Measurements from ENCODE around the gene TRMT10B.
"Not testable (repeated sequence)": the region's sequence is repeated elsewhere in the genome, so short reads cannot be mapped to it uniquely, and the experiment has no call there.

Gene TRMT10B

GRCh38 chr9:37751186-37751585 lies 2.4 kb upstream of the TRMT10B start:
- Histone ChIP-seq H3K4me1 (ENCODE audit: insufficient read depth, insufficient read length) (peaks cover 2% of the 10 kb centered on the region), H3K36me3 (ENCODE audit: insufficient read depth, insufficient read length, low read length) (no peaks in the 10 kb centered on the region), H3K27me3 (ENCODE audit: insufficient read depth, insufficient read length) (no peaks in the 10 kb centered on the region), H3K4me3 (ENCODE audit: insufficient read length, low read depth) (no peak overlapping the region), H3K9ac (ENCODE audit: insufficient read length, low read depth) (no peak overlapping the region), H3K9me3 (ENCODE audit: insufficient read depth, low read length) (peaks cover 5% of the 10 kb centered on the region; the same call in 1 of the 2 replicates)
- TF ChIP-seq YY1 (IDR thresholded peaks at IDR 0.05; ENCODE audit: insufficient read depth, insufficient read length): no peak
- no peak for DNase-seq (ENCODE audit: low read depth, low spot score)

GRCh38 chr9:37751704-37752103 lies 1.9 kb upstream of the TRMT10B start:
- not testable (repeated sequence) for H3K9me3 ChIP-seq (ENCODE audit: insufficient read depth, low read length); H3K4me3 ChIP-seq (ENCODE audit: insufficient read length, low read depth); DNase-seq (ENCODE audit: low read depth, low spot score); H3K36me3 ChIP-seq (ENCODE audit: insufficient read depth, insufficient read length, low read length); H3K4me1 ChIP-seq (ENCODE audit: insufficient read depth, insufficient read length); H3K27me3 ChIP-seq (ENCODE audit: insufficient read depth, insufficient read length); H3K9ac ChIP-seq (ENCODE audit: insufficient read length, low read depth)

- not testable (repeated sequence) for H3K4me1 ChIP-seq (ENCODE audit: insufficient read depth, insufficient read length); DNase-seq (ENCODE audit: low read depth, low spot score); H3K27me3 ChIP-seq (ENCODE audit: insufficient read depth, insufficient read length); H3K9me3 ChIP-seq (ENCODE audit: insufficient read depth, low read length); H3K36me3 ChIP-seq (ENCODE audit: insufficient read depth, insufficient read length, low read length); H3K4me3 ChIP-seq (ENCODE audit: insufficient read length, low read depth); H3K9ac ChIP-seq (ENCODE audit: insufficient read length, low read depth)
These were observed 1.5 kb upstream of the TRMT10B start for GRCh38 chr9:37752112-37752511.

GRCh38 chr9:37752642-37753488 lies 740 bp upstream of the TRMT10B start:
- Histone ChIP-seq H3K36me3 (ENCODE audit: insufficient read depth, insufficient read length, low read length) (peaks cover 4% of the 10 kb centered on the region), H3K9ac (ENCODE audit: insufficient read length, low read depth) (no peak overlapping the region), H3K27me3 (ENCODE audit: insufficient read depth, insufficient read length) (no peaks in the 10 kb centered on the region), H3K4me3 (ENCODE audit: insufficient read length, low read depth) (peak overlapping the region; percentile 79), H3K4me1 (ENCODE audit: insufficient read depth, insufficient read length) (no peaks in the 10 kb centered on the region), H3K9me3 (ENCODE audit: insufficient read depth, low read length) (peaks cover 5% of the 10 kb centered on the region; the same call in 1 of the 2 replicates)
- DNase-seq (ENCODE audit: low read depth, low spot score): no peak
- TF ChIP-seq ZNF274 (IDR thresholded peaks at IDR 0.05; ENCODE audit: low read depth, low read length): no peak
- no peak for TF ChIP-seq SUZ12 (IDR thresholded peaks at IDR 0.05; ENCODE audit: extremely low read depth, insufficient read depth, insufficient read length)
- no peak for TF ChIP-seq YY1 (IDR thresholded peaks at IDR 0.05; ENCODE audit: insufficient read depth, insufficient read length)

GRCh38 chr9:37758747-37759146 lies 5.1 kb downstream of the TRMT10B start:
- no peak overlapping the region for H3K9ac ChIP-seq (ENCODE audit: insufficient read length, low read depth)
- TF ChIP-seq SUZ12 (IDR thresholded peaks at IDR 0.05; ENCODE audit: extremely low read depth, insufficient read depth, insufficient read length) (no peak), YY1 (IDR thresholded peaks at IDR 0.05; ENCODE audit: insufficient read depth, insufficient read length) (no peak), ZNF274 (IDR thresholded peaks at IDR 0.05; ENCODE audit: low read depth, low read length) (no peak)
- no peak for DNase-seq (ENCODE audit: low read depth, low spot score)
- H3K36me3 ChIP-seq (ENCODE audit: insufficient read depth, insufficient read length, low read length): peaks cover 4% of the 10 kb centered on the region
- H3K27me3 ChIP-seq (ENCODE audit: insufficient read depth, insufficient read length): no peaks in the 10 kb centered on the region
- H3K4me1 ChIP-seq (ENCODE audit: insufficient read depth, insufficient read length): no peaks in the 10 kb centered on the region
- H3K9me3 ChIP-seq (ENCODE audit: insufficient read depth, low read length): no peaks in the 10 kb centered on the region
- no peak overlapping the region for H3K4me3 ChIP-seq (ENCODE audit: insufficient read length, low read depth)

- Histone ChIP-seq H3K36me3 (ENCODE audit: insufficient read depth, insufficient read length, low read length) (peaks cover 7% of the 10 kb centered on the region), H3K4me3 (ENCODE audit: insufficient read length, low read depth) (no peak overlapping the region), H3K27me3 (ENCODE audit: insufficient read depth, insufficient read length) (no peaks in the 10 kb centered on the region), H3K9ac (ENCODE audit: insufficient read length, low read depth) (no peak overlapping the region), H3K4me1 (ENCODE audit: insufficient read depth, insufficient read length) (no peaks in the 10 kb centered on the region), H3K9me3 (ENCODE audit: insufficient read depth, low read length) (no peaks in the 10 kb centered on the region)
- DNase-seq (ENCODE audit: low read depth, low spot score): no peak
- TF ChIP-seq YY1 (IDR thresholded peaks at IDR 0.05; ENCODE audit: insufficient read depth, insufficient read length) (no peak), SUZ12 (IDR thresholded peaks at IDR 0.05; ENCODE audit: extremely low read depth, insufficient read depth, insufficient read length) (no peak), ZNF274 (IDR thresholded peaks at IDR 0.05; ENCODE audit: low read depth, low read length) (no peak)
These were observed 7.0 kb downstream of the TRMT10B start for GRCh38 chr9:37760416-37761161.

- DNase-seq (ENCODE audit: low read depth, low spot score): no peak
- H3K9ac ChIP-seq (ENCODE audit: insufficient read length, low read depth): no peak overlapping the region
These were observed 7.9 kb downstream of the TRMT10B start for GRCh38 chr9:37761511-37761910.

GRCh38 chr9:37765263-37765662 lies 11.7 kb downstream of the TRMT10B start:
- H3K9ac ChIP-seq (ENCODE audit: insufficient read length, low read depth); H3K4me1 ChIP-seq (ENCODE audit: insufficient read depth, insufficient read length); DNase-seq (ENCODE audit: low read depth, low spot score); H3K27me3 ChIP-seq (ENCODE audit: insufficient read depth, insufficient read length); H3K36me3 ChIP-seq (ENCODE audit: insufficient read depth, insufficient read length, low read length); H3K4me3 ChIP-seq (ENCODE audit: insufficient read length, low read depth); H3K9me3 ChIP-seq (ENCODE audit: insufficient read depth, low read length): not testable (repeated sequence)

More at GRCh38 chr9:37761511-37761910, 7.9 kb downstream of the TRMT10B start:
- no peaks in the 10 kb centered on the region for H3K4me1 ChIP-seq (ENCODE audit: insufficient read depth, insufficient read length)
- H3K9me3 ChIP-seq (ENCODE audit: insufficient read depth, low read length): no peaks in the 10 kb centered on the region
- peaks cover 7% of the 10 kb centered on the region for H3K36me3 ChIP-seq (ENCODE audit: insufficient read depth, insufficient read length, low read length)
- H3K4me3 ChIP-seq (ENCODE audit: insufficient read length, low read depth): no peak overlapping the region
- TF ChIP-seq YY1 (IDR thresholded peaks at IDR 0.05; ENCODE audit: insufficient read depth, insufficient read length): no peak
- TF ChIP-seq ZNF274 (IDR thresholded peaks at IDR 0.05; ENCODE audit: low read depth, low read length): no peak
- TF ChIP-seq SUZ12 (IDR thresholded peaks at IDR 0.05; ENCODE audit: extremely low read depth, insufficient read depth, insufficient read length): no peak
- H3K27me3 ChIP-seq (ENCODE audit: insufficient read depth, insufficient read length): no peaks in the 10 kb centered on the region
